ENCODE data around the gene TRAM2.

DNA sequence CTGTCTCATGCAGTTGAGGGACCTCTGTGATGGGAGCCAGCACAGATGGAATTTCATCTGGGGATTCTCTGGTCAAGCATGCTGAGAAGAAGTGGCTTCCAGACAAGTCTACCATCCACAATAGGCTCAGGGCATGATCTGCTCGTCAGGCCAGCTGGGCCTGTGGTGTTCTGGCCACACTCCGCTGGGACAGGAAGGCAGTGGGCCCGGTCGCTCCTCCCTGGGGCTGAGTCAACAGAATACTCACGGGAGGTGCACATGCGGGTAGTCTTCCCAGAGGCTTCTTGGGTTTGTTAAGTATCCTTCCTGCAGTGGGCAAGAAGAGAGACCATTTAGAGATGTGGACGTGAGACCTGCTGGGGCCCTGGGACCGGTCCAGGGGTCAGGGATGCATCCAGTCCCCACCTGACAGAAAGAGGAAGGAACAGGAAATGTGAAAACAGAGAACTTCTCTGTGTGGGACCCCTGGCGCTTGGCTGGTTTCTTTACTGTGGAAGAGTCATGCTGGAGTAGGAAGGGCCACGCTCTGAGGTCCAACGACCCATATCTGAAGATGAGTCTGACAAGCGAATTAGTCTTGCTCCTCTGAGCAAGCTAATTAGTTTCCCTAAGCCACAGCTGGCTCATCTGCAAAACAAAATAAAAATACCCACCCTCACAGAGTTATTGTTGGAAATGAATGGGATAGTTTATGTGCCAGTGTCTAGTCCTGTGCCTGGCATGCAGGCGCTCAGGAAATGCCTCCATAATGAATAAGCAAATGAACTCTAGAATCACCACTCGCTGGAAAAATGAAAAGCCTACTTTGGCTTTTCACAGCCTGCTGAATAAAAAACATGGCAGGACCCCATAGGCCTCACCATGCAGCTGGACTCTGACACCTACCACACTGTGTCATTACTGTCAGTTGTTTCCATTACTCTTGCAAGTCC, 67.3 kb downstream of the TRAM2 start:
- no peak for TF ChIP-seq CTCF (IDR thresholded peaks at IDR 0.05; ENCODE audit: low read depth, low read length)
- TF ChIP-seq EZH2phosphoT487 (IDR thresholded peaks at IDR 0.05; ENCODE audit: low read depth) = no peak

Data from OCI-LY3 (cell line).